Loucy (cell line): Measurements from ENCODE around the gene CFAP65.
A peak's percentile ranks its signal among the peaks of the same experiment; 100 is the strongest.

Experiments
- H2AFZ ChIP-seq: fragments of 200-600 bp; sonication (generic); 2 replicates; pipeline ENCODE4 v1.6.0; 2016; ENCODE audit warnings: antibody characterized with exemption, mild to moderate bottlenecking, low read length, moderate library complexity
- H3F3A ChIP-seq: fragments of 200-600 bp; 2 replicates; pipeline ENCODE4 v1.6.0; 2016; ENCODE audit warnings: antibody characterized with exemption, low read depth, mild to moderate bottlenecking
- H3K27me3 ChIP-seq: fragments of 200-600 bp; sonication (generic); 2 replicates; pipeline ENCODE4 v1.6.1; 2014; ENCODE audit warnings: low read length, mild to moderate bottlenecking; ENCODE audit not compliant: insufficient read depth, poor library complexity, severe bottlenecking
- H3K36me3 ChIP-seq: fragments of 200-600 bp; sonication (generic); 2 replicates; pipeline ENCODE4 v1.6.1; 2016; ENCODE audit warnings: low read length; ENCODE audit not compliant: insufficient read depth
- H3K4me1 ChIP-seq: fragments of 200-600 bp; sonication (generic); 2 replicates; pipeline ENCODE4 v1.5.1; 2014; ENCODE audit warnings: low read length, mild to moderate bottlenecking; ENCODE audit not compliant: insufficient read depth, poor library complexity, severe bottlenecking
- H3K4me2 ChIP-seq: fragments of 200-600 bp; sonication (generic); 2 replicates; pipeline ENCODE4 v1.6.0; 2014; ENCODE audit warnings: antibody characterized with exemption, low read length, low read depth, mild to moderate bottlenecking; ENCODE audit not compliant: poor library complexity, severe bottlenecking
- H3K4me3 ChIP-seq: fragments of 200-600 bp; sonication (generic); 2 replicates; pipeline ENCODE4 v1.5.1; 2014; ENCODE audit warnings: low read length, mild to moderate bottlenecking, mixed read lengths; ENCODE audit not compliant: poor library complexity, severe bottlenecking
- H3K79me2 ChIP-seq: fragments of 200-600 bp; sonication (generic); 2 replicates; pipeline ENCODE4 v1.6.1; 2014; ENCODE audit warnings: low read length; ENCODE audit not compliant: insufficient read depth
- H3K9ac ChIP-seq: fragments of 200-600 bp; sonication (generic); 2 replicates; pipeline ENCODE4 v1.6.0; 2014; ENCODE audit warnings: mild to moderate bottlenecking, low read depth, low read length, moderate library complexity; ENCODE audit not compliant: poor library complexity, severe bottlenecking
- H3K9me2 ChIP-seq: fragments of 200-600 bp; sonication (generic); replicated peaks from 2 replicates; pipeline ENCODE4 v1.6.1; 2016; ENCODE audit warnings: low read depth, low read length, mixed read lengths
- H3K9me3 ChIP-seq: fragments of 200-600 bp; sonication (generic); 2 replicates; pipeline ENCODE4 v1.6.1; 2014; ENCODE audit warnings: mild to moderate bottlenecking, antibody characterized with exemption, low read length, low read depth; ENCODE audit not compliant: insufficient read depth
- H4K20me1 ChIP-seq: fragments of 200-600 bp; sonication (generic); 2 replicates; pipeline ENCODE4 v1.6.0; 2014; ENCODE audit warnings: antibody characterized with exemption, low read length, mild to moderate bottlenecking; ENCODE audit not compliant: insufficient read depth, poor library complexity, severe bottlenecking
- CTCF ChIP-seq: fragments of 200-600 bp; sonication (generic); conservative IDR thresholded peaks from 2 replicates; pipeline ENCODE4 v1.5.1; 2014; ENCODE audit warnings: mild to moderate bottlenecking, antibody characterized with exemption, low read length
- EZH2phosphoT487 ChIP-seq: fragments of 200-600 bp; IDR thresholded peaks from 2 replicates; pipeline ENCODE4 v1.6.1; 2018; ENCODE audit warnings: antibody characterized with exemption, mild to moderate bottlenecking, moderate library complexity, borderline replicate concordance

Gene CFAP65

GRCh38 chr2:219073413-219074129 is 32.3 kb upstream of the CFAP65 start:
- H3K79me2 ChIP-seq = no peaks in the 10 kb centered on the region
- no peaks in the 10 kb centered on the region for H4K20me1 ChIP-seq
- H3K36me3 ChIP-seq = peaks cover 34% of the 10 kb centered on the region; the same call in 1 of the 2 replicates
- no peaks in the 10 kb centered on the region for H3K9me2 ChIP-seq
- TF ChIP-seq EZH2phosphoT487 = no peak
- TF ChIP-seq CTCF = peak; percentile 85
- no peaks in the 10 kb centered on the region for H3K27me3 ChIP-seq
- H3K4me1 ChIP-seq = no peaks in the 10 kb centered on the region
- H3K9ac ChIP-seq = no peak overlapping the region
- H3F3A ChIP-seq = no peaks in the 10 kb centered on the region
- H2AFZ ChIP-seq = no peak overlapping the region
- no peak overlapping the region for H3K4me2 ChIP-seq
- H3K4me3 ChIP-seq = no peak overlapping the region
- H3K9me3 ChIP-seq = no peaks in the 10 kb centered on the region

- Histone ChIP-seq H3K4me3 (no peak overlapping the region), H3K4me2 (no peak overlapping the region), H3K79me2 (no peaks in the 10 kb centered on the region), H4K20me1 (no peaks in the 10 kb centered on the region), H3K36me3 (peaks cover 34% of the 10 kb centered on the region; the same call in 1 of the 2 replicates), H3K9ac (no peak overlapping the region), H3F3A (no peaks in the 10 kb centered on the region), H3K27me3 (no peaks in the 10 kb centered on the region), H3K4me1 (no peaks in the 10 kb centered on the region), H3K9me3 (no peaks in the 10 kb centered on the region), H3K9me2 (no peaks in the 10 kb centered on the region), H2AFZ (no peak overlapping the region)
- no peak for TF ChIP-seq CTCF
- no peak for TF ChIP-seq EZH2phosphoT487
Observed at GRCh38 chr2:219072741-219073250, 31.5 kb upstream of the CFAP65 start.

DNA sequence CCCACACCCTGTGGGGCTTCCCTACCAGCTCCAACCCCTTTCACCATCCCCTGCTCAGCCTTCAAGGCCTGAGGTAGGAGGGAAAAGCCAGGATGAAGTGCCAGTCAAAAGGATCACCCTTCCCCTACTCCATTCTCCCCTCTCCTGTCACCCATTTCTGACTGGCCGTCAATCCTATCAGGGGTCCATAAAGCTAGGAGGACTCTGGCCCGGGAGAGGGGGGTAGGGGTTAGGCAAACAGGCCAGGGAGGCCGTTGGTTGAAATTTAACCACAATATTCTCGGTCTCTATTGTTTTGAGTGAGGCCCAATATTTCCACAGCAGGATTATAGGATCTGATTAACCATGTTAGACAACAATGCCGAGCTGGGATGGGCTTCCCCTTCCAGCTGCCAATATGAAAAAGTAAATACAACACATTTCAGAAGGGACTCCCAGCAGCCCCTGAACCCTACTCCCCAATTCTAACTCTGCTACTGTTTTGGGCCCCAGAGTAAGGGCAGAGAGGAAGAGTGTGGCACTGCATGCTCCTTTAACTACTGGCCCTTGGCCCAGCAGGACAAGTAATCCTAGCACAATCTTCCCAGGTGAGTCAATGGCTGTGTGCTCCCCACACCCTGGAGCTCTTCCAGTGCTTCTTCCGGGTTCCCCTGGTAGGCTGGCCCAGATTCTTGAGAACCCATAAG is 30.0 kb upstream of the CFAP65 start:
- Histone ChIP-seq H3K9me3 (no peaks in the 10 kb centered on the region), H4K20me1 (no peaks in the 10 kb centered on the region), H2AFZ (no peak overlapping the region), H3K4me2 (no peak overlapping the region), H3K9me2 (no peaks in the 10 kb centered on the region), H3K9ac (no peak overlapping the region), H3K36me3 (peaks cover 20% of the 10 kb centered on the region; the same call in 1 of the 2 replicates), H3K4me3 (no peak overlapping the region), H3K27me3 (no peaks in the 10 kb centered on the region), H3F3A (no peaks in the 10 kb centered on the region), H3K4me1 (no peaks in the 10 kb centered on the region), H3K79me2 (no peaks in the 10 kb centered on the region)
- TF ChIP-seq CTCF (no peak), EZH2phosphoT487 (no peak)
